ENCODE measurements around the gene JPT2. TPM values are rescaled to one million over a fixed set of nuclear protein-coding genes. Genes with fewer than 3 reads are reported as not detected.

Gene JPT2
- 55.7 and 84.5 TPM in 2 replicates for total RNA-seq

GRCh38 chr16:1677942-1678499 is at the start of gene JPT2:
TSS of gene JPT2 (plus strand) at chr16:1678279. CDS start at chr16:1678313, 34 bp downstream.

GRCh38 chr16:1705688-1706385 is 27.8 kb downstream of the JPT2 start, which contains the start of gene MAPK8IP3:
TSS of gene MAPK8IP3 (plus strand) at chr16:1706195. CDS start at chr16:1706340, 145 bp downstream.

Other genes starting within 250 kb of the JPT2 start
- gene PERCC1, start 247.2 kb upstream of the JPT2 start, total RNA-seq = not detected in 2 replicates
- gene CCDC154, start 233.7 kb upstream of the JPT2 start, total RNA-seq = under 0.01 and 0.57 TPM in 2 replicates
- 61.9 and 142 TPM in 2 replicates for gene CLCN7, start 203.3 kb upstream of the JPT2 start, total RNA-seq
- gene PTX4, start 189.3 kb upstream of the JPT2 start, total RNA-seq = not detected in 2 replicates
- 8.5 and 14.7 TPM in 2 replicates for gene TELO2, start 184.9 kb upstream of the JPT2 start, total RNA-seq
- gene TMEM204, start 144.6 kb upstream of the JPT2 start, total RNA-seq = under 0.01 and 0.28 TPM in 2 replicates
- 10.6 and 19.1 TPM in 2 replicates for gene IFT140, start 66.2 kb upstream of the JPT2 start, total RNA-seq
- gene CRAMP1, start 65.9 kb upstream of the JPT2 start, total RNA-seq = 5.1 and 14.0 TPM in 2 replicates
- gene MAPK8IP3, start 27.9 kb downstream of the JPT2 start, total RNA-seq = 18.8 and 31.3 TPM in 2 replicates
- 29.6 and 59.5 TPM in 2 replicates for gene NME3, start 93.3 kb downstream of the JPT2 start, total RNA-seq
- 8.9 and 14.9 TPM in 2 replicates for gene EME2, start 94.5 kb downstream of the JPT2 start, total RNA-seq
- 50.8 and 76.9 TPM in 2 replicates for gene MRPS34, start 94.9 kb downstream of the JPT2 start, total RNA-seq
- 35.5 TPM in 2 replicates for gene SPSB3, start 104.3 kb downstream of the JPT2 start, total RNA-seq
- 48.6 and 66.3 TPM in 2 replicates for gene NUBP2, start 104.7 kb downstream of the JPT2 start, total RNA-seq
- gene IGFALS, start 115.4 kb downstream of the JPT2 start, total RNA-seq = under 0.01 TPM in 1 of 2 replicates, not detected in the other
- 56.7 and 77.9 TPM in 2 replicates for gene HAGH, start 148.5 kb downstream of the JPT2 start, total RNA-seq
- 83.4 and 95.7 TPM in 2 replicates for gene FAHD1, start 148.9 kb downstream of the JPT2 start, total RNA-seq
- gene MEIOB, start 193.9 kb downstream of the JPT2 start, total RNA-seq = 0.07 TPM in 1 of 2 replicates, not detected in the other
- 0.34 and 0.50 TPM in 2 replicates for gene HS3ST6, start 240.1 kb downstream of the JPT2 start, total RNA-seq